ENCODE data around the gene MLXIPL. TPM values are rescaled to one million over a fixed set of nuclear protein-coding genes. Genes with fewer than 3 reads are reported as not detected.
"Not testable (repeated sequence)": the region's sequence is repeated elsewhere in the genome, so short reads cannot be mapped to it uniquely, and the experiment has no call there.

Gene MLXIPL
- total and polyA plus RNA-seq, 2 of the 8 experiments (the other 6 are each of a cell fraction or from before 2014, with no cell fraction given) = 9.4 to 10.6 TPM

DNA sequence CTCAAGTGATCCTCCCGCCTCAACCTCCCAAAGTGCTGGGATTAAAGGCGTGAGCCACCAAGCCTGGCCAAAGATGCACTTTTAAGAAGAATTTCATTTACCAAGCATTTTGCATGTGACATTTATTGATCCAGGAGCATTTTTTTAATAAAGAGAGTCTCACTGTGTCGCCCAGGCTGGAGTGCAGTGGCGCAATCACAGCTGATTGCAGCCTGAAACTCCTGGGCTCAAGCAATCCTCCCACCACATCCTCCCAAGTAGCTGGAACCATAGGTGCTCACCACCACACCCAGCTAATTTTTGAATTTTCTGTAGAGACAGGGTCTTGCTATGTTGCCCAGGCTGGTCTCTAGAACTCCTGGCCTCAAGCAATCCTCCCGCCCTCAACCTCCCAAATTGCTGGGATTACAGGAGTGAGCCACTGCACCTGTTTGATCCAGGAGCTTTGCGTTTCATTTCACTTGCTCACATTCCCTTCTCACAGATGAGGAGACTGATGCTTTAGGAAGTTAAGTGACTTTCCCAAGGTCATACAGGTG is 41.6 kb downstream of the MLXIPL start (continued):
- no peak for TF ChIP-seq SUZ12 (IDR thresholded peaks at IDR 0.05; ENCODE audit: low read length)
- no peak for TF ChIP-seq CTBP2 (IDR thresholded peaks at IDR 0.05; ENCODE audit: borderline replicate concordance, insufficient read depth, insufficient read length, low read length)
- no peak for TF ChIP-seq JUN (IDR thresholded peaks at IDR 0.05; ENCODE audit: low read depth, low read length)
- TF ChIP-seq, protein P1, sequence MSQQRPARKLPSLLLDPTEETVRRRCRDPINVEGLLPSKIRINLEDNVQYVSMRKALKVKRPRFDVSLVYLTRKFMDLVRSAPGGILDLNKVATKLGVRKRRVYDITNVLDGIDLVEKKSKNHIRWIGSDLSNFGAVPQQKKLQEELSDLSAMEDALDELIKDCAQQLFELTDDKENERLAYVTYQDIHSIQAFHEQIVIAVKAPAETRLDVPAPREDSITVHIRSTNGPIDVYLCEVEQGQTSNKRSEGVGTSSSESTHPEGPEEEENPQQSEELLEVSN (IDR thresholded peaks at IDR 0.05) = no peak
- no peak for TF ChIP-seq EP300 (IDR thresholded peaks at IDR 0.05; ENCODE audit: borderline replicate concordance in 1 of 2, low read depth in 2 of 2, low read length in 2 of 2)

DNA sequence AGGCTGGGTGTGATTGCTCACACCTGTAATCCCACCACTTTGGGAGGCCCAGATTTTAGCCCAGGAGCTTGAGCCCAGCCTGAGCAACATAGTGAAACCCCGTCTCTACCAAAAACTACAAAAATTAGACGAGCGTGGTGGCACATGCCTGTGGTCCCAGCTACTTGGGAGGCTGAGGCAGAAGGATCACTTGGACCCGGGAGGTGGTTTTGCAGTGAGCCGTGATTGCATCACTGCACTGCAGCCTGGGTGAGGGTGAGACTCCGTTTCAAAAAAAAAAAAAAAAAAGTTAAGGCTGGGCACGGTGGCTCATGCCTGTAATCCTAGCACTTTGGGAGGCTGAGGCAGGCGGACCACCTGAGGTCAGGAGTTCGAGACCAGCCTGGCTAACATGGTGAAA is 43.3 kb downstream of the MLXIPL start:
- not testable (repeated sequence) for H2BK12ac ChIP-seq (ENCODE audit: low read depth, low read length); H3K4ac ChIP-seq (replicated peaks; ENCODE audit: insufficient read length, low read depth, low read length); H3K9me3 ChIP-seq (ENCODE audit: insufficient read depth in 2 of 2, low read depth in 1 of 2, low read length in 1 of 2); H3K4me1 ChIP-seq (replicated peaks in 1 of 4; ENCODE audit: control insufficient read depth in 3 of 4, insufficient read depth in 4 of 4, low read length in 3 of 4); H3K79me2 ChIP-seq (ENCODE audit: control insufficient read depth in 1 of 2, insufficient read depth in 2 of 2, low read length in 2 of 2); FAIRE-seq; H4K91ac ChIP-seq (replicated peaks; ENCODE audit: insufficient read length, low read length); H2BK20ac ChIP-seq (ENCODE audit: low read length); H3K9ac ChIP-seq (replicated peaks in 1 of 4; ENCODE audit: extremely low read depth in 1 of 4, low read depth in 3 of 4, low read length in 3 of 4); DNase-seq (ENCODE audit: low read depth in 1 of 2, low spot score in 2 of 2); H3K36me3 ChIP-seq (ENCODE audit: control insufficient read depth in 2 of 4, insufficient read depth in 4 of 4, low read length in 3 of 4); H3K14ac ChIP-seq (ENCODE audit: insufficient read length); H3K79me1 ChIP-seq (ENCODE audit: low read depth, low read length); H2BK5ac ChIP-seq (ENCODE audit: low read depth, low read length); H2BK120ac ChIP-seq (replicated peaks; ENCODE audit: low read depth, low read length); H4K20me1 ChIP-seq (replicated peaks in 1 of 2; ENCODE audit: control insufficient read depth in 1 of 2, insufficient read depth in 2 of 2, low read length in 2 of 2); H3K4me3 ChIP-seq (ENCODE audit: extremely low read depth in 1 of 4, insufficient read depth in 2 of 4, low read depth in 3 of 4, low read length in 4 of 4); H2AFZ ChIP-seq (ENCODE audit: low read length); H4K5ac ChIP-seq (ENCODE audit: insufficient read length, low read depth, low read length); H3K23ac ChIP-seq (ENCODE audit: insufficient read length); H2AK5ac ChIP-seq (ENCODE audit: low read depth, low read length); H3K23me2 ChIP-seq (ENCODE audit: low read depth, low read length); H4K8ac ChIP-seq (ENCODE audit: extremely low read depth, insufficient read depth, low read length); H2BK15ac ChIP-seq (ENCODE audit: low read length); H3K18ac ChIP-seq (ENCODE audit: extremely low read depth, low read length); H3K27ac ChIP-seq (ENCODE audit: low read depth, low read length); H3K4me2 ChIP-seq (ENCODE audit: insufficient read depth in 1 of 2, low read depth in 2 of 2, low read length in 2 of 2); H3K56ac ChIP-seq (replicated peaks; ENCODE audit: insufficient read length, low read depth, low read length)
- peaks cover 0 to 16% (median 8%) of the 10 kb centered on the region in 4 experiments; a peak in 6 of 7 replicates for H3K27me3 ChIP-seq (replicated peaks in 1 of 4; ENCODE audit: control insufficient read depth in 3 of 4, extremely low read depth in 1 of 4, insufficient read depth in 3 of 4, low read length in 3 of 4)
- CTCF ChIA-PET (ENCODE audit: partially characterized antibody) = interaction anchor here (1.3 kb wide), 1 partner anchor 153 kb away, joined by 4 read pairs; no protein-coding TSS in a partner anchor
- 81% methylated on average over 8 of the region's 9 CpGs; no CpG with 5 or more reads in 1 of the 2 experiments for WGBS, 2 experiments (ENCODE audit: extremely low coverage in 1 of 2, insufficient coverage in 1 of 2, insufficient read length in 1 of 2, insufficient replicate concordance in 2 of 2, low coverage in 1 of 2, low lambda C conversion rate in 2 of 2, missing lambda C conversion rate in 1 of 2)
- POLR2A ChIA-PET (ENCODE audit: partially characterized antibody) = interaction anchor here (0.9 kb wide), 1 partner anchor 44 kb away, joined by 4 read pairs; no protein-coding TSS in a partner anchor
